ENCODE results near the gene LZTFL1. TPM values are rescaled to one million over a fixed set of nuclear protein-coding genes. Genes with fewer than 3 reads are reported as not detected.

LZTFL1 gene
- total RNA-seq, 1 experiment from 2014 or later: 9.1 TPM

GRCh38 chr3:45793482-45794176, 48.3 kb downstream of the LZTFL1 start:
- H3K4me3 Mint-ChIP-seq: no peak overlapping the region
- ChIA-PET POLR2A (no interaction called here), CTCF (interaction anchor here (1.4 kb wide), 1 partner anchor 10 kb away, joined by 3 read pairs; no protein-coding TSS in a partner anchor)
- ATAC-seq: no peak
- H3K4me1 Mint-ChIP-seq: peaks cover 15% of the 10 kb centered on the region
- peaks cover 15% of the 10 kb centered on the region for H3K36me3 Mint-ChIP-seq
- H3K9me3 Mint-ChIP-seq: peaks cover 17% of the 10 kb centered on the region
- DNase-seq (ENCODE audit: low spot score): no peak
- no peak overlapping the region for H3K27ac Mint-ChIP-seq
- no peak for TF ChIP-seq FOXP1 (CRISPR knock-in tag; IDR thresholded peaks at IDR 0.05; ENCODE audit: borderline replicate concordance)
- TF ChIP-seq, protein P1, sequence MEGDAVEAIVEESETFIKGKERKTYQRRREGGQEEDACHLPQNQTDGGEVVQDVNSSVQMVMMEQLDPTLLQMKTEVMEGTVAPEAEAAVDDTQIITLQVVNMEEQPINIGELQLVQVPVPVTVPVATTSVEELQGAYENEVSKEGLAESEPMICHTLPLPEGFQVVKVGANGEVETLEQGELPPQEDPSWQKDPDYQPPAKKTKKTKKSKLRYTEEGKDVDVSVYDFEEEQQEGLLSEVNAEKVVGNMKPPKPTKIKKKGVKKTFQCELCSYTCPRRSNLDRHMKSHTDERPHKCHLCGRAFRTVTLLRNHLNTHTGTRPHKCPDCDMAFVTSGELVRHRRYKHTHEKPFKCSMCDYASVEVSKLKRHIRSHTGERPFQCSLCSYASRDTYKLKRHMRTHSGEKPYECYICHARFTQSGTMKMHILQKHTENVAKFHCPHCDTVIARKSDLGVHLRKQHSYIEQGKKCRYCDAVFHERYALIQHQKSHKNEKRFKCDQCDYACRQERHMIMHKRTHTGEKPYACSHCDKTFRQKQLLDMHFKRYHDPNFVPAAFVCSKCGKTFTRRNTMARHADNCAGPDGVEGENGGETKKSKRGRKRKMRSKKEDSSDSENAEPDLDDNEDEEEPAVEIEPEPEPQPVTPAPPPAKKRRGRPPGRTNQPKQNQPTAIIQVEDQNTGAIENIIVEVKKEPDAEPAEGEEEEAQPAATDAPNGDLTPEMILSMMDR (IDR thresholded peaks at IDR 0.05): no peak
- H3K27me3 Mint-ChIP-seq (ENCODE audit: low read depth): peaks cover 57% of the 10 kb centered on the region

DNA sequence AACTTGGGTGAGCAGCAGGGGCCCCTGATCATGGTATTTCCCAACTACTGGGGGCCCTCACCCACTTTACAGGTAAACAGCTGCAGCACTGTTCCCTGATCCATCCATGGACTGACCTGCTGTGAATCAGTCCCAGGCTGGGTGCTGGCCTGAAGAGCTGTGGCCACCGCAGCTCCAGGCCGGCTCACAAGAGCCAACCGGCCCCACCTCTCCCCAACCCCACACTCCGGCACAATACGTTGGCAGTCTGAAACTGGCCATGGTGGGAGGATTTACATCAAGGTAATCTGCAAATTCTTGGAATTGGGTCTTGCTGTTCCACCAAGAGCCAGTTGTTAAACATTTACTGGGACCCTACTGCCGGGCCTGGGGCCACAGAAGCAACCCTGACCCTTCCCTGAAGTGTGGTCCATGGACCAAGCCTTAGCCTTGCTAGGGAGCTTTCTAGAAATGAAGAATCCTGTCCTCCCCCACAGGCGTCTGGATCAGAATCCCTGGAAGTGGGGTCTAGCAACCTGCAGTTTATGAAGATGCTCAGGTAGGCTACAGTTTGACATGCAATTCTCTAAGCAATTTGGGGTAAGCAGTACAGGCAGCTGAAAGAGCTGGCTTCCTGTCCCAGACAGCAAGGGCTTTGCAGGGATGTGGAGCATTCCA, 49.3 kb downstream of the LZTFL1 start:
- CTCF ChIA-PET: interaction anchor here (1.4 kb wide), 1 partner anchor 9 kb away, joined by 3 read pairs; no protein-coding TSS in a partner anchor
- H3K27me3 Mint-ChIP-seq (ENCODE audit: low read depth): peaks cover 47% of the 10 kb centered on the region
- no peak overlapping the region for H3K27ac Mint-ChIP-seq
- H3K36me3 Mint-ChIP-seq: peaks cover 15% of the 10 kb centered on the region
- no peak overlapping the region for H3K4me3 Mint-ChIP-seq
- POLR2A ChIA-PET: no interaction called here
- DNase-seq (ENCODE audit: low spot score) (no peak), ATAC-seq (no peak)
- TF ChIP-seq AR (CRISPR knock-in tag; IDR thresholded peaks at IDR 0.05) (no peak), ZBTB21 (CRISPR knock-in tag; IDR thresholded peaks at IDR 0.05; ENCODE audit: borderline replicate concordance) (no peak), IRF1 (CRISPR knock-in tag; IDR thresholded peaks at IDR 0.05) (no peak)
- peaks cover 15% of the 10 kb centered on the region for H3K4me1 Mint-ChIP-seq
- H3K9me3 Mint-ChIP-seq: peaks cover 23% of the 10 kb centered on the region

DNA sequence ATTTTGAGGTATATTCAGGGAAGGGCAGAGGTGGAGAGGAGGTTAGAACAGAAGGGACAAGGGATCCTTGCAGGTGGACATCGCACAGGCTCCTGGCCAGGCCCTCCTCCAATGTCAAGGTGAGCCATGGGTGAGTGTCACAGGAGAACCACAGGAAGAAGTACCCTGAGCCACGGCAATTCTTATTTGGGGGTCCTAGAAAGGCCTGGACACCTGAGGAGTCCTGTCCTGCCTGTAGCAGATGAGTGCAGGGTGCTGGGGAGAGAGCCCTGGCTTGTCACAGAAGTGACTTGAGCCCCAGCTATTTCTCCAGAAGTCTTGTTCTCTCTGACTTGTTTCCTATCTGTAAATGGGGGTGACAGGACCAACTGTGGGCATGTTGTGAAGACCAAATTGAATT, 49.9 kb downstream of the LZTFL1 start:
- no peak overlapping the region for H3K27ac Mint-ChIP-seq
- peaks cover 41% of the 10 kb centered on the region for H3K27me3 Mint-ChIP-seq (ENCODE audit: low read depth)
- H3K36me3 Mint-ChIP-seq: peaks cover 15% of the 10 kb centered on the region
- no peak for TF ChIP-seq ZNF219 (CRISPR knock-in tag; IDR thresholded peaks at IDR 0.05; ENCODE audit: borderline replicate concordance)
- TF ChIP-seq MAX (CRISPR knock-in tag; IDR thresholded peaks at IDR 0.05): no peak
- TF ChIP-seq ZNF138 (CRISPR knock-in tag; conservative IDR thresholded peaks at IDR 0.05): no peak
- TF ChIP-seq, protein P2, sequence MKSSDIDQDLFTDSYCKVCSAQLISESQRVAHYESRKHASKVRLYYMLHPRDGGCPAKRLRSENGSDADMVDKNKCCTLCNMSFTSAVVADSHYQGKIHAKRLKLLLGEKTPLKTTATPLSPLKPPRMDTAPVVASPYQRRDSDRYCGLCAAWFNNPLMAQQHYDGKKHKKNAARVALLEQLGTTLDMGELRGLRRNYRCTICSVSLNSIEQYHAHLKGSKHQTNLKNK (CRISPR knock-in tag; IDR thresholded peaks at IDR 0.05): no peak
- TF ChIP-seq NR1H2 (CRISPR knock-in tag; IDR thresholded peaks at IDR 0.05): no peak
- no peak for TF ChIP-seq ESRRA (CRISPR knock-in tag; IDR thresholded peaks at IDR 0.05; ENCODE audit: borderline replicate concordance)
- no peak for TF ChIP-seq CDX4 (CRISPR knock-in tag; IDR thresholded peaks at IDR 0.05; ENCODE audit: borderline replicate concordance)
- TF ChIP-seq ERG (CRISPR knock-in tag; IDR thresholded peaks at IDR 0.05): no peak
- TF ChIP-seq AR (CRISPR knock-in tag; IDR thresholded peaks at IDR 0.05): no peak
- TF ChIP-seq OVOL2 (CRISPR knock-in tag; IDR thresholded peaks at IDR 0.05; ENCODE audit: borderline replicate concordance): no peak

More for the DNA sequence above, 49.9 kb downstream of the LZTFL1 start:
- Mint-ChIP-seq H3K9me3 (peaks cover 26% of the 10 kb centered on the region), H3K4me3 (no peak overlapping the region), H3K4me1 (peaks cover 15% of the 10 kb centered on the region)
- ATAC-seq: no peak
- CTCF ChIA-PET: interaction anchor here (1.4 kb wide), 1 partner anchor 9 kb away, joined by 3 read pairs; no protein-coding TSS in a partner anchor
- no peak for DNase-seq (ENCODE audit: low spot score)
- POLR2A ChIA-PET: no interaction called here

All from WTC11 (cell line).